ENCODE measurements around the gene RMI2. TPM values are rescaled to one million over a fixed set of nuclear protein-coding genes. Genes with fewer than 3 reads are reported as not detected.

RMI2 gene
- total RNA-seq, 6 donors from 2014 or later = 2.6 to 6.3 (median 2.7) TPM

DNA sequence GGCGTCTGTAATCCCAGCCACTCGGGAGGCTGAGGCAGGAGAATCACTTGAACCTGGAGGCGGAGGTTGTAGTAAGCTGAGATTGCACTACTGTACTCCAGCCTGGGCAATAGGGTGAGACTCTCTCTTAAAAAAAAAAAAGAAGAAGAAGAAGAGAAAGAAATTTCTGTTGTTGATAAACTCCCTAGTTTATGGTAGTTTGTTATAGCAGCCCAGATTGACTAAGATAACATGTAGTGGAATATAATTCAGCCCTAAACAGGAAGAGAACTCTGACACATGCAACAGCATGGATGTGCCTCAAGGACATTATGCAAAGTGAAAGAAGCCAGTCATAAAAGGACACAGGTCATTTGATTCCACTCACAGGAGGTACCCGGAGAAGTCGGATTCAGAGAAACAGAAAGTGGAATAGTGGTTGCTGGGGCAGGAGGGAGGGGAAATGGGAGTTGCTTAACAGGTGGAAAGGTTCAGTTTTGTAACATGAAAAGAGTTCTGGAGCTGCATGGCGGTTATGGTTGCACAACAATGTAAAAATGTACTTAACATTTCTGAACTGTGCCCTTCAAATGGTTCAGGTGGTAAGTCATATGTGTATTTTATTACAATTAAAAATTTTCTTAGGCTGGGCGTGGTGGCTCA lies 38.1 kb upstream of the RMI2 start:
- Histone ChIP-seq H3K27ac (peak overlapping the region; percentile 78 to 93 (median 84)), H3K4me3 (no peak overlapping the region), H3K9me3 (no peaks in the 10 kb centered on the region), H3K27me3 (no peaks in the 10 kb centered on the region), H3K4me1 (peaks cover 29 to 60% (median 40%) of the 10 kb centered on the region in 4 donors), H3K36me3 (no peaks in the 10 kb centered on the region)
- ATAC-seq (ENCODE audit: low FRiP score in 2 of 2) (peak; percentile 40 to 70), DNase-seq (peak in 1 of 2 donors; percentile 76)
- no peak for TF ChIP-seq POLR2A (IDR thresholded peaks at IDR 0.05)
- TF ChIP-seq, protein P1, sequence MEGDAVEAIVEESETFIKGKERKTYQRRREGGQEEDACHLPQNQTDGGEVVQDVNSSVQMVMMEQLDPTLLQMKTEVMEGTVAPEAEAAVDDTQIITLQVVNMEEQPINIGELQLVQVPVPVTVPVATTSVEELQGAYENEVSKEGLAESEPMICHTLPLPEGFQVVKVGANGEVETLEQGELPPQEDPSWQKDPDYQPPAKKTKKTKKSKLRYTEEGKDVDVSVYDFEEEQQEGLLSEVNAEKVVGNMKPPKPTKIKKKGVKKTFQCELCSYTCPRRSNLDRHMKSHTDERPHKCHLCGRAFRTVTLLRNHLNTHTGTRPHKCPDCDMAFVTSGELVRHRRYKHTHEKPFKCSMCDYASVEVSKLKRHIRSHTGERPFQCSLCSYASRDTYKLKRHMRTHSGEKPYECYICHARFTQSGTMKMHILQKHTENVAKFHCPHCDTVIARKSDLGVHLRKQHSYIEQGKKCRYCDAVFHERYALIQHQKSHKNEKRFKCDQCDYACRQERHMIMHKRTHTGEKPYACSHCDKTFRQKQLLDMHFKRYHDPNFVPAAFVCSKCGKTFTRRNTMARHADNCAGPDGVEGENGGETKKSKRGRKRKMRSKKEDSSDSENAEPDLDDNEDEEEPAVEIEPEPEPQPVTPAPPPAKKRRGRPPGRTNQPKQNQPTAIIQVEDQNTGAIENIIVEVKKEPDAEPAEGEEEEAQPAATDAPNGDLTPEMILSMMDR (IDR thresholded peaks at IDR 0.05) = no peak
- TF ChIP-seq EP300 (IDR thresholded peaks at IDR 0.05) = peak in 2 of 4 donors; percentile 19 to 86
- TF ChIP-seq POLR2AphosphoS5 (IDR thresholded peaks at IDR 0.05) = peak; percentile 16 to 48
- WGBS, 2 donors = 53 to 61% methylated on average over 7 of the region's 7 CpGs

DNA sequence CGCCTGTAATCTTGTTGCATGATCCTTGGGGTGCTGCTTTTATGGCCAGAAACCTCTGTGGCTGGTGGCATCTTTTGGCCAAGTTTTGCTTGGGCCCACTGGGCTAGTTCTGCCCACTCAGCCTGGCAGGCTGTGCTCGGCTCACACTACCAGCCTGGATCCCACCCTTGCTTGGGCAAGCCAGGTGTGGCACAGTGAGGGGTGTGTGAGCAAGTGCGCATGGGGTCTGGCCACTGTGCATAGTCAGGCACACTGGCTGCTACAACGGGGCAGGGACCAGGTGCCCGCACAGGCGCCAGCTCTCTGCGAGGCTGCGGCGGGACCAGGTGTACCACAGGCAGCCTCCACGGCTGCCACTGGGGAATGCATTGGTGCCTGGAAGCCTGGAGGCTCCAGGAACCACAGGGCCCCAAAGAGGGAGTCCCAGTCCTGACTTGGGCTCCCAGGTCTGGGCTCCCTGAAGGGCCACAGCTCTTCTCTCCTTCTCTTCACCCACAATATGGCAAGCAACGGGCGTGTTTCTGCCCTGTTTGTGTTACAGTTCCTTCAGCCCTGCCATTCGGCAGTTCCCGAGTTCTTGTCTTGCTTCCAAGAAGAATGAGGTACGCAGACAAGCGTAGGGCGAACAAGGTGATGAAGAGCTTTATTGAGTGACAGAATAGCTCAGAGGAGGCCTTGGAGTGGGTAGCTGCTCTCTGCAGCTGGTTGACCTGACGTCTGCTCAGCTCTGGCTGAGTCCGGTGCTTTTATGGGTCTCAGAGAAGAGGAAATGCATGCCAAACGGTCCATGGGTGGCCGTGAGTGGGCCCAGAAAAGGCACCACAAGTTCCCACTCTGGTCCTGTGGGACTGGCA lies 37.4 kb upstream of the RMI2 start:
- Histone ChIP-seq H3K4me3 (no peak overlapping the region), H3K27ac (peak overlapping the region; percentile 78 to 93 (median 84)), H3K4me1 (peaks cover 37 to 68% (median 44%) of the 10 kb centered on the region in 4 donors), H3K9me3 (no peaks in the 10 kb centered on the region), H3K36me3 (no peaks in the 10 kb centered on the region), H3K27me3 (no peaks in the 10 kb centered on the region)
- ATAC-seq (ENCODE audit: low FRiP score in 2 of 2) = no peak
- peak; percentile 46 to 72 for DNase-seq
- 73 to 74% methylated on average over 12 to 21 of the region's 21 CpGs for WGBS, 2 donors
- TF ChIP-seq EP300 (IDR thresholded peaks at IDR 0.05) (no peak), POLR2A (IDR thresholded peaks at IDR 0.05) (no peak), POLR2AphosphoS5 (IDR thresholded peaks at IDR 0.05) (no peak)
- TF ChIP-seq, protein P1 (IDR thresholded peaks at IDR 0.05) = no peak

DNA sequence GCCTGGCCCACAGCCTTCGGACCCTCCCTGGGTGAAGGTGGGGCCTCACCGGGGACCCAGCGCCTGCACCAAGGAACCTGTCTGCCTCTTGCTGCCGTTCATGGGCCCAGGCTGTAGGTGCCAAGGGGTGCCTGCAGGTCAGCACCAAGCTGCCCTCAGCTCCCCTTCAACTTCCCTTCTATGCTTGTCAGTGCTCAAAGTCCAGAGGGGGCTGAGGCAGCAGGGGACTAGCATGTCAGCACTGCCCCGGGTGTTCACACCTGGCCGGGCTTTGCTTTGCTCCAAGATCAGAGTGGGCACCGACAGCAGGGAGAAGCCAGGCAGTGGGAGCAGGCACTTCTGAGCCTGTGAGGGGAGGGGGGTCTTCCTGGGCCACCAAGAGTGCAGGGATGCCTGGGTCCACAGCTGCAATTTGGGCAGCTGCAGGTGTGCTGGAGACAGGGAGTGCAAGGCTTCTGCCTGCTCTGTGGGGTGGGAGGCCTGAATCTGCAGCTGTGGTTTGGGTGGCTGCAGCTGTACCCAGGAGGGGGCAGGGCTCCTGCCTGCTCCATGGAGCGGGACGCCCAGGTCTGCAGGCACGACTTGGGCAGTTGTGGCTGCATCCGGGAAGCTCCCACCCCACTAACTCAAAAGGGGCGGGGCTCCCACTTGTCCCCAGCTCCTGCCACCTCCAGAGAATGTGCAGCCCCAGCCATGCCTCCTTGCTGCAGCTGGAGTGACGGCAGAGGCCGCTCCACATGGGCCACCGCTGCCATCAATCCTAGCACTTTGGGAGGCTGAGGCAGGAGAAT lies 36.6 kb upstream of the RMI2 start:
- Histone ChIP-seq H3K4me3 (no peak overlapping the region), H3K36me3 (no peaks in the 10 kb centered on the region), H3K4me1 (peaks cover 41 to 63% (median 46%) of the 10 kb centered on the region in 4 donors), H3K27me3 (no peaks in the 10 kb centered on the region), H3K9me3 (no peaks in the 10 kb centered on the region), H3K27ac (peak overlapping the region; percentile 78 to 93 (median 84))
- DNase-seq (peak in 1 of 2 donors; percentile 46), ATAC-seq (ENCODE audit: low FRiP score in 2 of 2) (no peak)
- TF ChIP-seq POLR2AphosphoS5 (IDR thresholded peaks at IDR 0.05) = no peak
- TF ChIP-seq POLR2A (IDR thresholded peaks at IDR 0.05) = no peak
- TF ChIP-seq, protein P1 (IDR thresholded peaks at IDR 0.05) = no peak
- no peak for TF ChIP-seq EP300 (IDR thresholded peaks at IDR 0.05)
- 53 to 84% methylated on average over 8 to 14 of the region's 15 CpGs for WGBS, 2 donors

DNA sequence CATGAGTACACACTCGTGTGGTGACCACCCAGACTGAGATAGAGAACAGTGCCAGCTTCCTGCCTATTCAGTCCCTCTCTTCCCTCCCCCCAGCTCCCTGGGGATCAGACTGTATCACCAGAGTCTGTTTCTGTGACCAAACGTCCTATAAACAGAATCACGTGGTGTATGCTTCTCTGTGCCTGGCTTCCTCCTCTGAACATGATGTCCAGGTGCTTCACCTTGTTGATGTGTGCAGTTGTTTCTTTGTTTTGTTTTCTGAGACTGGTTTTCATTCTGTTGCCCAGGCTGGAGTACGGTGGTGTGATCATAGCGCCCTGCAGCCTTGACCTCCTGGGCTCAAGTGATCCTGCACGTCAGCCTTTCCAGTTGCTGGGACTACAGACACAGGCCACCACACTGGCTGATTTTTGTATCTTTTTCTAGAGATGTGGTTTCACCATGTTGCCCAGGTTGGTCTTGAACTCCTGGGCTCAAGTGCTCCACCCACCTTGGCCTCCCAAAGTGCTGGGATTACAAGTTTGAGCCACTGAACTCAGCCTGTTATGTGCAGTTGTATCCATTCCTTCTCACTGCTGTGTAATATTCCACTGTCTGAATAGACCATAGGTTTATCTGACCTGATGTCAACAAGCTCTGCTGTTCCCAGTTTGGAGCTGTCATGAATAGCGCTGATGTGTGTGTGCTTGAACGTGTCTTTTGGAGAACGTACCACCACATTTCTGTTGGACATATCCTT lies 35.2 kb upstream of the RMI2 start:
- WGBS, 2 donors = 64 to 71% methylated on average over 9 of the region's 9 CpGs
- Histone ChIP-seq H3K36me3 (no peaks in the 10 kb centered on the region), H3K4me3 (no peak overlapping the region), H3K27ac (peak overlapping the region in 3 of 4 donors; percentile 22 to 85 (median 66)), H3K9me3 (no peaks in the 10 kb centered on the region), H3K4me1 (peaks cover 41 to 61% (median 46%) of the 10 kb centered on the region in 4 donors), H3K27me3 (no peaks in the 10 kb centered on the region)
- ATAC-seq (ENCODE audit: low FRiP score in 2 of 2) (no peak), DNase-seq (no peak)
- no peak for TF ChIP-seq EP300 (IDR thresholded peaks at IDR 0.05)
- no peak for TF ChIP-seq POLR2A (IDR thresholded peaks at IDR 0.05)
